Parathyroid adenoma (tissue), 2 donors: Measurements from ENCODE around the gene PEAK1.

ENCODE experiments used
- H2AFZ ChIP-seq: fragments of 300-600 bp; sonication (generic); one replicate; pipeline ENCODE4 v1.7.0; 2017; ENCODE audit warnings: antibody characterized with exemption, mild to moderate bottlenecking
- H3K27ac ChIP-seq: fragments of 300-600 bp; sonication (generic); one replicate; pipeline ENCODE4 v1.7.0; 2017
- H3K27me3 ChIP-seq: fragments of 300-600 bp; sonication (generic); one replicate; pipeline ENCODE4 v1.7.0; 2017; ENCODE audit warnings: low read length; ENCODE audit not compliant: control insufficient read depth, insufficient read depth
- H3K36me3 ChIP-seq: fragments of 300-600 bp; sonication (generic); one replicate; pipeline ENCODE4 v1.7.0; 2017; ENCODE audit warnings: low read length; ENCODE audit not compliant: control insufficient read depth, insufficient read depth
- H3K4me1 ChIP-seq: fragments of 300-600 bp; sonication (generic); one replicate; pipeline ENCODE4 v1.7.0; 2017; ENCODE audit warnings: control low read depth
- H3K4me2 ChIP-seq: fragments of 300-600 bp; sonication (generic); one replicate; pipeline ENCODE4 v1.7.0; 2017; ENCODE audit warnings: low read length
- H3K4me3 ChIP-seq: fragments of 300-600 bp; sonication (generic); one replicate; pipeline ENCODE4 v1.7.0; 2017; ENCODE audit warnings: low read depth, low read length
- H3K79me2 ChIP-seq: fragments of 300-600 bp; sonication (generic); one replicate; pipeline ENCODE4 v1.7.0; 2017; ENCODE audit warnings: control low read depth
- H3K9ac ChIP-seq: fragments of 300-600 bp; sonication (generic); one replicate; pipeline ENCODE4 v1.7.0; 2017; ENCODE audit warnings: mild to moderate bottlenecking
- H3K9me3 ChIP-seq: fragments of 300-600 bp; sonication (generic); one replicate; pipeline ENCODE4 v1.7.0; 2017; ENCODE audit warnings: low read length; ENCODE audit not compliant: control insufficient read depth
- CTCF ChIP-seq: fragments of 300-600 bp; sonication (generic); IDR thresholded peaks from one replicate; pipeline ENCODE4 v1.7.0; 2017; ENCODE audit warnings: antibody characterized with exemption, mild to moderate bottlenecking
- donor health status: primary hyperparathyroidism.

PEAK1 gene

GRCh38 chr15:77340245-77340644 lies 79.7 kb downstream of the PEAK1 start:
- H3K9me3 ChIP-seq, result no peaks in the 10 kb centered on the region
- no peak for TF ChIP-seq CTCF
- no peaks in the 10 kb centered on the region for H3K79me2 ChIP-seq
- H3K36me3 ChIP-seq, result no peaks in the 10 kb centered on the region
- no peak overlapping the region for H3K4me2 ChIP-seq
- H3K4me1 ChIP-seq, result peaks cover 5% of the 10 kb centered on the region
- no peak overlapping the region for H3K4me3 ChIP-seq
- no peaks in the 10 kb centered on the region for H3K27me3 ChIP-seq
- H3K9ac ChIP-seq, result no peak overlapping the region
- no peak overlapping the region for H3K27ac ChIP-seq
- H2AFZ ChIP-seq, result no peak overlapping the region

- TF ChIP-seq CTCF, result no peak
- H3K9me3 ChIP-seq, result no peaks in the 10 kb centered on the region
- no peak overlapping the region for H3K4me2 ChIP-seq
- no peaks in the 10 kb centered on the region for H3K79me2 ChIP-seq
- H3K27ac ChIP-seq, result no peak overlapping the region
- peaks cover 8% of the 10 kb centered on the region for H3K4me1 ChIP-seq
- H3K27me3 ChIP-seq, result no peaks in the 10 kb centered on the region
- H2AFZ ChIP-seq, result no peak overlapping the region
- no peaks in the 10 kb centered on the region for H3K36me3 ChIP-seq
- H3K4me3 ChIP-seq, result no peak overlapping the region
- H3K9ac ChIP-seq, result no peak overlapping the region
Observed at GRCh38 chr15:77336006-77336405, 83.9 kb downstream of the PEAK1 start.

GRCh38 chr15:77335298-77335697 lies 84.6 kb downstream of the PEAK1 start:
- Histone ChIP-seq H3K9me3 (no peaks in the 10 kb centered on the region), H3K4me1 (peaks cover 8% of the 10 kb centered on the region), H3K4me2 (no peak overlapping the region), H3K79me2 (no peaks in the 10 kb centered on the region), H3K9ac (no peak overlapping the region), H2AFZ (no peak overlapping the region), H3K36me3 (no peaks in the 10 kb centered on the region), H3K27me3 (no peaks in the 10 kb centered on the region), H3K4me3 (no peak overlapping the region), H3K27ac (no peak overlapping the region)
- no peak for TF ChIP-seq CTCF

GRCh38 chr15:77333166-77333565 lies 86.7 kb downstream of the PEAK1 start:
- Histone ChIP-seq H3K79me2 (no peaks in the 10 kb centered on the region), H3K36me3 (no peaks in the 10 kb centered on the region), H2AFZ (no peak overlapping the region), H3K4me1 (peaks cover 8% of the 10 kb centered on the region), H3K9me3 (no peaks in the 10 kb centered on the region), H3K4me3 (no peak overlapping the region), H3K27me3 (no peaks in the 10 kb centered on the region), H3K4me2 (no peak overlapping the region), H3K27ac (no peak overlapping the region), H3K9ac (no peak overlapping the region)
- TF ChIP-seq CTCF, result no peak

GRCh38 chr15:77329202-77329601 lies 90.7 kb downstream of the PEAK1 start:
- no peak overlapping the region for H3K27ac ChIP-seq
- H3K4me2 ChIP-seq, result no peak overlapping the region
- no peak overlapping the region for H3K4me3 ChIP-seq
- H3K9me3 ChIP-seq, result no peaks in the 10 kb centered on the region
- TF ChIP-seq CTCF, result no peak
- no peaks in the 10 kb centered on the region for H3K79me2 ChIP-seq
- H3K27me3 ChIP-seq, result no peaks in the 10 kb centered on the region
- H2AFZ ChIP-seq, result no peak overlapping the region
- no peak overlapping the region for H3K9ac ChIP-seq
- no peaks in the 10 kb centered on the region for H3K36me3 ChIP-seq
- no peaks in the 10 kb centered on the region for H3K4me1 ChIP-seq
